Right cardiac atrium (tissue), 5 donors: ENCODE data around the gene CENPC. TPM values are rescaled to one million over a fixed set of nuclear protein-coding genes. Genes with fewer than 3 reads are reported as not detected.
"Not testable (repeated sequence)": the region's sequence is repeated elsewhere in the genome, so short reads cannot be mapped to it uniquely, and the experiment has no call there.

Experiments
- ATAC-seq, 2 donors: fragments of 200-7000 bp; cut with Tn5 transposase; one replicate each; pipeline versions ENCODE4 v1.8.0 to v1.9.1; 2020; ENCODE audit warnings: moderate library complexity in 2 of 2, mild to moderate bottlenecking in 1 of 2
- DNase-seq, 3 donors: peaks; one replicate each; pipeline ENCODE4 v3.0.0-alpha.2; 2020
- H3K27ac ChIP-seq: one replicate; pipeline ENCODE4 v1.5.1; 2013; ENCODE audit warnings: mild to moderate bottlenecking, low read length, control low read depth, moderate library complexity
- H3K27me3 ChIP-seq: one replicate; pipeline ENCODE4 v1.6.1; 2013; ENCODE audit not compliant: control insufficient read depth, insufficient read depth
- H3K4me1 ChIP-seq: one replicate; pipeline ENCODE4 v1.6.1; 2013; ENCODE audit warnings: low read length; ENCODE audit not compliant: control insufficient read depth, insufficient read depth
- H3K4me3 ChIP-seq: one replicate; pipeline ENCODE4 v1.5.1; 2013; ENCODE audit warnings: low read length, control low read depth
- H3K9me3 ChIP-seq: one replicate; pipeline ENCODE4 v1.6.1; 2013; ENCODE audit warnings: low read length; ENCODE audit not compliant: control insufficient read depth
- WGBS: extraction: QIAGEN DNeasy Blood & Tissue Kit; methylation state at CpG from one replicate; pipeline ENCODE4 v1.1.7; 2013; 5-methylcytosine and 5-hydroxymethylcytosine counted together
- intact Hi-C, 4 donors: fragments of 100-400 bp; cut with DNase I; formaldehyde crosslinking; loops; one replicate each; pipeline versions ENCODE4 v1.11.0 to v1.14.0; 2022 to 2023
- polyA plus RNA-seq: library from polyadenylated mRNA; stranded (reverse); fragments of 200-250 nt; gene quantifications from one replicate; pipeline ENCODE4 v1.2.3, GENCODE V29; 2013
- total RNA-seq, 4 donors: library from RNA; stranded (reverse); fragmentation: NEBNext Ultra II Directional; extraction: Animal tissue kit (Norgen Biotek cat#: 25700); gene quantifications; one replicate each; pipeline ENCODE4 v1.2.1, GENCODE V29; 2021
- donor health status: healthy with polysubstance abuse.
- donor health status: DM: no; HTN: yes; CAD: no.
- donor health status: DM: no; HTN: no; CAD: no.
- donor health status: DM: no; HTN: yes; CAD: no; lungs with severe emphysema.
- donor health status: DM: yes; HTN: yes; CAD: no.

Gene CENPC
- total and polyA plus RNA-seq, 5 donors: 4.9 to 12.4 (median 11.7) TPM

DNA sequence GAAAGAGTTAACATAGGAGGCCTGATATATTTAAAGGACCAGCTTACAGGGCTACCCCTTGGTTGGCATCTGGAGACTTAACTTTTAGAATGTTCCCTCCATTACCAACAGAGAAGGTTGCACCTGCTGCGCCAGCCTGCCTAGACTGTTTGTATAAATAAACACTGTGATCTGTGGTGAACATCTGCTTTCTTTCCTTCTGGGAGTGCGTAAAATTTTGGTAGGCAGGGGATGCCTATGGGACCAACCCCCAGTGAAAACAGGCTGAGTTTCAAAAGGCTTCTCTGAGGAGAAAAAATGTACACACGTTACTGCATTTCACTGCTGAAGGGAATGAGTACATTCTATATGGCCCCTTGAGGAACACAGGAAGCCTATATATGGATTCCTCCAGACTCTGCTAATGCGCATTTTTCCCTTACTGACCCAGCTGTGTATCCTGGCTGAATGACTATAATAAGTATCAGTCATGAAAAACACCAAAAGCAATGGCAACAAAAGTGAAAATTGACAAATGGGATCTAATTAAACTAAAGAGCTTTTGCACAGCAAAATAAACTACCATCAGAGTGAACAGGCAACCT lies 13.8 kb downstream of the CENPC start:
- ATAC-seq (no peak), DNase-seq (no peak)
- intact Hi-C loops: no loop called here
- WGBS: 96% methylated on average over 4 of the region's 4 CpGs
- Histone ChIP-seq H3K4me3 (no peak overlapping the region), H3K4me1 (peaks cover 2% of the 10 kb centered on the region), H3K27ac (no peak overlapping the region), H3K9me3 (no peaks in the 10 kb centered on the region), H3K27me3 (no peaks in the 10 kb centered on the region)

DNA sequence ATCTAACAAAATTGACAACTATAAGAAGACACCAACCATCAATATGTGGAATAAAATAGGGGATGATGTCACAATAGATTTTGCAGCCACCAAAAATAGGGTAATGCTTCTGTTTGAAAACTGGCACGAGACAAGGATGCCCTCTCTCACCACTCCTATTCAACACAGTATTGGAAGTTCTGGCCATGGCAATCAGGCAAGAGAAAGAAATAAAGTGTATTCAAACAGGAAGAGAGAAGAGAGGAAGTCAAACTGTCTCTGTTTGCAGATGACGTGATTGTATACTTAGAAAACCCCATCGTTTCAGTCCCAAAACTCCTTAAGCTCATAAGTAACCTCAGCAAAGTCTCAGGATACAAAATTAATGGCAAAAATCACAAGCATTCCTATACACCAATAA lies 21.2 kb downstream of the CENPC start:
- H3K9me3 ChIP-seq, H3K4me1 ChIP-seq, ATAC-seq, H3K27ac ChIP-seq, intact Hi-C loops, H3K27me3 ChIP-seq, H3K4me3 ChIP-seq, DNase-seq: not testable (repeated sequence)
- WGBS: 77% methylated on average over 3 of the region's 3 CpGs

DNA sequence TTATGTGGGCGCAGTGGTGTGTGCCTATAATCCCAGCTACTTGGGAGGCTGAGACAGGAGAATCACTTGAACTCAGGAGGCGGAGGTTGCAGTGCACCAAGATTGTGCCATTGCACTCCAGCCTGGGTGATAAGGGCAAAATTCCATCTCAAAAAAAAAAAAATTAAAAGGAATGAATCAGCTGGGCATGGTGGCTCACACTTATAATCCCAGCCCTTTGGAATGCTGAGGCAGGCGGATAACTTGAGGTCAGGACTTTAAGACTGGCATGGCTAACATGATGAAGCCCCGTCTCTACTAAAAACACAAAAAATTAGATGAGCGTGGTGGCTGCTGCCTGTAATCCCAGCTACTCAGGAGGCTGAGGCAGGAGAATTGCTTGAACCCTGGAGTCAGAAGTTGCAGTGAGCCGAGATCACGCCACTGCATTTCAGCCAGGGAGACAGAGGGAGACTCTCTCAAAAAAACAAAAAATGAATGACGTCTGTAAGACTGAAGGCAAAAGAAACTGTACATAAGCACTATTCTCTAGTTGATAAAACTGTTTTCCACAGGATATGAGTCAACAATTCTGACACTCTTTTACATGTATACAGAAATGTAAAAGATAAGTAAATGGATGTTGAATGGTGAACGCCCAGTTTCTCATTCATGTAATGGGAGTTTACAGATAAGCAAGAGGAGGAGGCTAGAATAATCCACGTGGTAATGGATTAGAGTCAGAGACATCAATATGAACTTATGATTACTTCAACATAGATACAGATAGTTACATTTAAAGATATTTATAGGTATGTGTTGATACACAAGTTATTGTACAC lies 22.2 kb downstream of the CENPC start:
- intact Hi-C loops: no loop called here
- Histone ChIP-seq H3K4me1 (peaks cover 2% of the 10 kb centered on the region), H3K9me3 (no peaks in the 10 kb centered on the region), H3K4me3 (no peak overlapping the region), H3K27ac (no peak overlapping the region), H3K27me3 (no peaks in the 10 kb centered on the region)
- DNase-seq (no peak), ATAC-seq (peak in 1 of 2 donors; percentile 55)
- WGBS: 82% methylated on average over 10 of the region's 10 CpGs

- no peaks in the 10 kb centered on the region for H3K4me1 ChIP-seq
- intact Hi-C loops: no loop called here
- no peak for ATAC-seq
- no peak overlapping the region for H3K27ac ChIP-seq
- WGBS: 80% methylated on average over 2 of the region's 2 CpGs
- no peak overlapping the region for H3K4me3 ChIP-seq
- DNase-seq: no peak
- no peaks in the 10 kb centered on the region for H3K27me3 ChIP-seq
- no peaks in the 10 kb centered on the region for H3K9me3 ChIP-seq
These were observed 23.1 kb downstream of the CENPC start for GRCh38 chr4:67522230-67522629.

DNA sequence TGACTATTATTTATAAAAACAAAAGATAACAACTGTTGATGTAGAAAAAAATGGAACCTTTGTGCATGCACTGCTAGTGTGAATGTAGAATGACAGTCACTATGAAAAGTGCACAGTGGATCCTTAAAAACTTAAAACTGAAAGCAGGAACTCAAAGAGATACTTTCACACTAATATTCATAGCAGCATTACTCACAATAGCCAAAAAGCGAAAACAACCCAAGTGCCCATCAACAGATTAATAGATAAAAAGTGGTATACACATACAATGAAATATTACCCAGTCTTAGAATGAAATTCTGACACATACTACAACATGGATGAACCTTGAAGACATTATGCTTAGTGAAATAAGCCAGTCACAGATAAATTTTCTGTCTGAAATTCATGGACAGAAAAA lies 23.8 kb downstream of the CENPC start:
- Histone ChIP-seq H3K4me1 (no peaks in the 10 kb centered on the region), H3K27me3 (no peaks in the 10 kb centered on the region), H3K27ac (no peak overlapping the region), H3K9me3 (no peaks in the 10 kb centered on the region), H3K4me3 (no peak overlapping the region)
- WGBS: 91% methylated on average over 1 of the region's 1 CpG
- intact Hi-C loops: no loop called here
- ATAC-seq (no peak), DNase-seq (no peak)

- 98% methylated on average over 5 of the region's 5 CpGs for WGBS
- ATAC-seq: no peak
These were observed 25.2 kb downstream of the CENPC start for GRCh38 chr4:67520141-67520540.

DNA sequence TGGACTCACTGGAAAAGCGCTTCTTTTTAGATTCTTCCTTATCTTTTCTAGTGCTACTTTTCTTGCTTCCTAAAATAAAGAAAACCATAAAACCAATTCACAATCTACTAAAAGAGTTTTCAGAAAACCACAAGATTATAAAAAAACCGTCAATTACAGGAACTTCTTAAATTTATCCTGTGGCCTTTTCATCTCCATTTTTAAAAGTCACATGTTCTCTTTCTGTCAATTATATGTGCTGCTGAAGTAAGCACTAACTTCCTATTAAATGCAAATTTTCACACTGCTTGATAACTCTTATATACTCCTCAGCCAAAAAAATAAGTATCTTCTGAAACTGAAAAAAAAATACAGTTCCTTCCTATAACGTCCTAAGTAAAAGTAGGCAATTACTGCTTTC lies 32.8 kb downstream of the CENPC start:
- Histone ChIP-seq H3K27ac (no peak overlapping the region), H3K27me3 (no peaks in the 10 kb centered on the region), H3K4me1 (no peaks in the 10 kb centered on the region), H3K4me3 (no peak overlapping the region), H3K9me3 (no peaks in the 10 kb centered on the region)
- 78% methylated on average over 3 of the region's 3 CpGs for WGBS
- DNase-seq (no peak), ATAC-seq (no peak)
- intact Hi-C loops: no loop called here

More at GRCh38 chr4:67520141-67520540, 25.2 kb downstream of the CENPC start:
- H3K4me1 ChIP-seq: no peaks in the 10 kb centered on the region
- no peak for DNase-seq
- H3K27ac ChIP-seq: no peak overlapping the region
- no peak overlapping the region for H3K4me3 ChIP-seq
- no peaks in the 10 kb centered on the region for H3K9me3 ChIP-seq
- intact Hi-C loops: no loop called here
- no peaks in the 10 kb centered on the region for H3K27me3 ChIP-seq

GRCh38 chr4:67500373-67500772 lies 44.9 kb downstream of the CENPC start:
- Histone ChIP-seq H3K27me3 (no peaks in the 10 kb centered on the region), H3K27ac (no peak overlapping the region), H3K4me3 (no peak overlapping the region), H3K4me1 (no peaks in the 10 kb centered on the region), H3K9me3 (no peaks in the 10 kb centered on the region)
- ATAC-seq (no peak), DNase-seq (no peak)
- intact Hi-C loops: no loop called here
- WGBS: 94% methylated on average over 2 of the region's 2 CpGs

GRCh38 chr4:67499799-67500198 lies 45.5 kb downstream of the CENPC start:
- intact Hi-C loops: no loop called here
- no peaks in the 10 kb centered on the region for H3K4me1 ChIP-seq
- DNase-seq (no peak), ATAC-seq (no peak)
- 72% methylated on average over 2 of the region's 2 CpGs for WGBS
- no peak overlapping the region for H3K4me3 ChIP-seq
- H3K9me3 ChIP-seq: no peaks in the 10 kb centered on the region
- H3K27me3 ChIP-seq: no peaks in the 10 kb centered on the region
- H3K27ac ChIP-seq: no peak overlapping the region

GRCh38 chr4:67483868-67484602 lies 61.3 kb downstream of the CENPC start:
- ATAC-seq (no peak), DNase-seq (no peak)
- intact Hi-C loops: no loop called here
- no peaks in the 10 kb centered on the region for H3K4me1 ChIP-seq
- 91% methylated on average over 5 of the region's 5 CpGs for WGBS
- no peak overlapping the region for H3K27ac ChIP-seq
- no peaks in the 10 kb centered on the region for H3K9me3 ChIP-seq
- no peaks in the 10 kb centered on the region for H3K27me3 ChIP-seq
- no peak overlapping the region for H3K4me3 ChIP-seq

DNA sequence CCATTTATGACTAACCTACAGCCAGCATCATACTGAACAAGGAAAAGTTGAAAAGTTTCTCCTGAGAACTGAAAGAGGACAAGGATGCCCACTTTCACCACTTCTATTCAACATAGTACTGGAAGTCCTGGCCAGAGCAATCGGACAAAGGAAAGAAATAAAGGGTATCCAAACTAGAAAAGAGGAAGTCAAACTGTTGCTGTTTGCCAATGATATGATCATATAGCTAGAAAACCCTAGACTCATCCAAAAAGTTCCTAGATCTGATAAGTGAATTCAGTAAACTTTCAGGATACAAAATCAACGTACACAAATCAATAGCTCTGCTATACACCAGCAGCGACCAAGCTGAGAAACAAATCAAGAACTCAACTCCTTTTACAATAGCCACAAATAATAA lies 64.5 kb downstream of the CENPC start:
- Histone ChIP-seq H3K4me1 (no peaks in the 10 kb centered on the region), H3K27ac (no peak overlapping the region), H3K9me3 (no peaks in the 10 kb centered on the region), H3K4me3 (no peak overlapping the region), H3K27me3 (no peaks in the 10 kb centered on the region)
- no peak for DNase-seq
- ATAC-seq: no peak
- 92% methylated on average over 3 of the region's 3 CpGs for WGBS
- intact Hi-C loops: no loop called here
